Middle frontal gyrus (tissue), 1 donor: ENCODE data around the gene MC2R.
"Not testable (repeated sequence)": the region's sequence is repeated elsewhere in the genome, so short reads cannot be mapped to it uniquely, and the experiment has no call there.

Experiments used
- DNase-seq: peaks from one replicate; pipeline ENCODE4 v3.0.0-alpha.2; 2015; ENCODE audit warnings: low spot score; ENCODE audit errors: extremely low spot score

Gene MC2R

DNA sequence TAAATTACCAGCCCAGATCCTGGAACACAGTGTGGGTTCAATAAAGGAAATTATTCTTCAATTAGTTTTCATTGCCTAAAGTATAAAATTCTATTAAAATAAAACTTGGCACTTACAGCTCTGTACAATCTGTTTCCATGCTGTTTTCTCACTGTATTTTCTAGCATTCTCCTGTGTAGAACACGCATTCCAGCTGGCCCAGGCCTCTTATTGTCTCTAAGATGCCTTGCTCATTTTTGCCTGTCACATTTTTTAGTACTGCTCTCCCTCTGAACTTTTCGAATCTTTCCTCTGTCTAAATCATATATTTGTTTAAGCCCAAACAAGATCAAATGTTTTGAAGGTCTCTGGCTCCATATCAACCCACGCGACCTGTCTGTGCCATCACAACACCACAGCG lies 20.8 kb downstream of the MC2R start:
- DNase-seq: no peak

DNA sequence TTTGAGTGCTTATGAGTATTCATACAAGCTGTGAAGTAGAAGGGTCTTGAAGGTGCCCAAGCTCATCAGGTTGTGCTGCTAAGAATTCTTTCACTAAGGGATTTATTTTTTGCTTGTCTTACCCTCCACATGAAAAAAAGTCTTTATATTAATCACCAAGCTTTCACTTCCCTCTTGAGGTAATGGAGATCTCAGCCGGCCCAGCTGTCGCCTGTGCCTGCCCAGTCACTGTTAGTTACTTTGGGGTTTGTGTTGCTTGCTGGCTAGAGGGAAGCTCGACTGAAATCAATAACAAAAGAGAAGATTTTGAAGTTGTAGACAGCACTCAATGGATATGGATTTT lies 21.9 kb downstream of the MC2R start:
- no peak for DNase-seq

- DNase-seq: no peak
Observed at GRCh38 chr18:13892098-13892497, 23.2 kb downstream of the MC2R start.

DNA sequence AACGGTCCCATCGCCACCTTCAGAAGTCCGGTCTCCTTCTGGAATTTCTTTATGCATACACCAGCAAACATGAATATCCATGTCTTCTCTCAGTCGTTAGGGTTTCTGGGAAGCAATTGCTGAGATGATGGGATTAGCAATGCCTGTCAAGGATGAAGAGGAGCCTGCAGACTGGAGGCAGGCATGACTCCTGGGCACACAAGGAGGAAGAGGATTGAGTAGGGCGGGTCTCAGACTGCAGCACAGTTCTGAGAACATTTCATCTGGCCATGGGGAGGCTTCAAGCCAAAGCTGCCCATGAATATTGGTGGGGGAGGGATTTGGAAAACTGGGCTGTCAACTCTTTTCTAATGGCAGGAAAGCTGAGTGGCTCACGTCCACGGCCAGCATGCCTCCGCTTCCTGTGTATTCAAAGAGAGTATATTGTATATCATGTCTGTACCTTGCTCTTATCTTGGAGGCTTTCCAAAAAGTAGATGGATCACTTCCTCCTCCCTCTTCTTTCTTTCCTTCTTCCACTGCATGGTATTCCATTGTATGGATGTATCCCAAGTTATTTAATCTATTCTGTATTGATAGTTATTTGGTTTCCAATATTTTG lies 24.5 kb downstream of the MC2R start:
- no peak for DNase-seq

DNA sequence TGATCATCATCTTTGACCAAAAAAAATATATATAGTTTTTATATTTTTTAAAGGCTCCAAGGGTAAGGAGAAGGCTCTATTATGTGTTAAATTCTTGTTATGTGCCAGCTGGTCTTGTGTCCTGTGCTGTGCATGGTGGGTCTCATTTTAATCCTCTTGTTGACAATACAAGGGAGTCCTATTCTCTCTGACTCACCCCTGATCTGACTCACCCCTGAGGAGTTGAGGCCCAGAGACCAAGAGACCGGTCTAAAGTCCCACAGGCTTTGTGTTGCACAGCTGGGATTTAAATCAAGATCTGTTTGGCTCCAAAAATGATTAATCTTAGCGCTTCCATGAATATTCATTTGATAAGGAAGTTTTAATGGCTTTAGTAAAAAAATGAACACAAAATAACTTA lies 25.7 kb downstream of the MC2R start:
- no peak for DNase-seq

DNA sequence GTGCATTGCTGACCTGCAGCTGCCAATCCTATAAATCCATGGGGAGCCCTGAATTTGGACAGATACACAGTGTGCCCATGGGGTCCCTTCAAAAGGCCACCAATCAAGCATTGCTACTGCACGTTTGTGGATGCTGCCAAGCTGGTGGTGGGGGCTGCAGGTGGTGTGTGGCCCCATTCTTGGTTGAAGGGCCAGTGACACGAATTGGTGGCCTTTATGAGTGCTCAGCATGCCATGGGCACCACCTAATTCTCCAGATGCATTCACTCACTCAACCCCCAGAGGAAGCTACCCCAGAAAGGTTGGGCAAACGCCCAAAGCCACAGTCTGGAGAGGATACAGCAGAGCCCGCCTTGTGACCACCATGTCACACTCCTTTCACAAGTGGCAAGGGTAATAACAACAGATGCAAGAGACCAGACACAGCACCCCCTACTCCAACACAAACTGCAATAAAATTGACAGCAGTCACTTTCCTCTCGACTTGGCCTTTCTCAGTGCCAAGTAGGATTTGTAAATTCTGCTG lies 27.1 kb downstream of the MC2R start:
- no peak for DNase-seq

- no peak for DNase-seq
Observed at GRCh38 chr18:13885009-13885408, 30.3 kb downstream of the MC2R start.

GRCh38 chr18:13879937-13880336 lies 35.4 kb downstream of the MC2R start:
- no peak for DNase-seq

- DNase-seq: no peak
Observed at GRCh38 chr18:13879492-13879891, 35.8 kb downstream of the MC2R start.

DNA sequence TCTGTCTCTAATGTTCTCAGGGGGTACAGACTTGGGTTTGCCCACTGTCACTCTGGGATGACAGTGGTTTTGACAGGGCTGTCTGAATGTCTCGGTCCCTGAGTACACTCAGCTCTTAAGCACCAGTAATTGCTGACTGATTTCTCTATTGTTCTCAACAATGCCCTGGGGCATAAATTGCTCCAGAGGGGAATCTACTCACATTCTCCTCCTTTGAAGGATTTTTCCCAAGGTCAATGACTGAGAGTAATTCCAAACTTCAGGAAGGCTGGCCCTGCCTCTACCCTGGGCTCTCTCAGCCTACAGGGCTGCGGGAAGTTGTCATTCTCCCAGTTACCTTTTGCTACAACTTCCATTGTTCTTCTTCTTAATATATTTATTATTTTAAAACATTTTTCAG lies 36.5 kb downstream of the MC2R start:
- no peak for DNase-seq

GRCh38 chr18:13877157-13877556 lies 38.2 kb downstream of the MC2R start:
- DNase-seq: no peak

- DNase-seq: no peak
Observed at GRCh38 chr18:13874558-13874957, 40.8 kb downstream of the MC2R start.

- no peak for DNase-seq
Observed at GRCh38 chr18:13872932-13873331, 42.4 kb downstream of the MC2R start.

DNA sequence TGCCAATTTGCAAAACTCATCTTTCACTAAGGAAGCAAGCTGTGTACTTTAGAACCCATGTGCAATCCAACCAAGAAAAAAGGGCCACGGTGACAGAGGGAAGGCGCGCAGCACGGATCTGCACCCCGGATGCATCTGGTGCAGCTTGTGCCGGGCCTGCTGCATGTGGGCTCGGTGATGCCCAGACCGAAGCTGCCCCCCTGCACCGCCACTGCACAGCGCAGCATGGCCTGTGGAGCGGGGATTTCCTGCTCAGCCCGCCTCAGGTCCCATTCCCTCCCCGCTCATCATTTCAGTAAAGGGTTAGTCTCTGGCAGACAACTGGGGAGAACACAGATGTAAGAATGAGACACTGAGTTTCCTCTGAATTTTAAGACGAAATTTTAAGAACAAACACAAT lies 43.0 kb downstream of the MC2R start:
- no peak for DNase-seq

DNA sequence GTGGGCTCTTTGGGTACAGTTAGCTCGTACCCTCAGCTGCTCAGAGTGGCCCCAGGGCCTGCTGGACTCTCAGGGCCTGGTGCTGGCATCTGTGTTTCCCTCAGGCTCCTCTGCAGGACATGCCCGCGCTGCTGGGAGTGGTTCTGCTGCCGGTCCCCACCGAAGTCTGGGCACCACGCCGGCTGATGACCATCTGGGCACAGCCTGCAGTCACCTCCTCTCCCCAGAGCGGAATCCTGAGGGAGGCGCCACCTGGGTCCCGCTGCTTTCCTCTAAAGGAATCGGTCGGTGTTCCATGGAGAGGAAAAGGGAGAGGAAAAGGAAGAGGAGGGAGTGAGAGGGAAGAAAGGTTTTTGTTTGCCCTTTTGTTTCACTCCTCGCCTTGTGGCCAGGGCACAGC lies 43.6 kb downstream of the MC2R start:
- DNase-seq: no peak

- DNase-seq: no peak
Observed at GRCh38 chr18:13868501-13869271, 46.6 kb downstream of the MC2R start.

DNA sequence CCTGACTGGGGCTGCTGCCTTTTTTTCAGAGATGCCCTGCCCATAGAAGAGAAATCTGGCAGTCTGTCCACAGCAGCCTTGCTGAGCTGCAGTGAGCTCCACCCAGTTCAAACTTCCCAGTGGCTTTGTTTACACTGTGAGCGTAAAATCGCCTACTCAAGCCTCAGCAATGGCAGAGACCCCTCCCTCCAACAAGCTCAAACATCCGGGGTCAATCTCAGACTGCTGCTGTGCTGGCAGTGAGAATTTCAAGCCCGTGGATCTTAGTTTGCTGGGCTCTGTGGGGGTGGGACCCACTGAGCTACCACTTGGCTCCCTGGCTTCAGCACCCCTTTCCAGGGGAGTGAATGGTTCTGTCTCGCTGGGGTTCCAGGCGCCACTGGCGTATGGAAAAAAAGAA lies 52.4 kb downstream of the MC2R start:
- not testable (repeated sequence) for DNase-seq

- DNase-seq: no peak
Observed at GRCh38 chr18:13849791-13850190, 65.5 kb downstream of the MC2R start.

- no peak for DNase-seq
Observed at GRCh38 chr18:13836559-13836958, 78.8 kb downstream of the MC2R start.

GRCh38 chr18:13835202-13835601 lies 80.1 kb downstream of the MC2R start:
- DNase-seq: no peak

- DNase-seq: no peak
Observed at GRCh38 chr18:13834496-13835015, 80.8 kb downstream of the MC2R start.
